SIG-M5 (cell line): ENCODE results near the gene NT5M.

ENCODE experiments used
- DNase-seq: peaks from one replicate; lab custom pipeline; 2025; lab: John Stamatoyannopoulos, UW

NT5M gene

DNA sequence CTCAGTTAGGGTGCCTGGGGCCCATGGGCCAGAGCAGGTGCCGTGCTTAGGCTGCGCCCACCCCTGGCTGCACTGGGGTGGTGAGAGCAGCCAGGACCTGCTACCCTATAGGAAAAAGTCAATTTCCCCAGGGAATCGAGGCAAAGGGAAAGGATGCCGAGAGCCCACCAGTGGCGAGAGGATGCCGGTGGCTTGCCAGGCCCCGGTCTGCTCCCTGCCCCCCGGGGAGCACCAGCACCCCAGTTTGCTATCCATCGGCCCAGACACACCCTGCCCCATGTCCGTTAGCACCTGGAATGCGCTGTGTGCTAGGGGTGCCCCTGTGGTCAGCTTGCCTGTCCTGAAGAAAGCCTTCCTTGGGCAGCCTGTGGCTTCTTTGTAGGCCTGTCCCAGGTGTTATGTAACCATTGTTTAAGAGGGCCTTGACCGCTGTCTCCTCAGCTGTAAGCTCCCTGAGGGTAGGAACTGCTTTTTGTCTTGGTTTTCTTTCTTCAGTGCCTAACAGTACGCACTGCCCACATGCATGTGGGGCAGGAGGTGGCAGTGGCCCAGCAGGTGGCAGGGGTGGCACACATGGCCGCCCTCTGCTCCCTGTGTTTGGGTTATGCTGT, 40.8 kb downstream of the NT5M start:
- no peak for DNase-seq

DNA sequence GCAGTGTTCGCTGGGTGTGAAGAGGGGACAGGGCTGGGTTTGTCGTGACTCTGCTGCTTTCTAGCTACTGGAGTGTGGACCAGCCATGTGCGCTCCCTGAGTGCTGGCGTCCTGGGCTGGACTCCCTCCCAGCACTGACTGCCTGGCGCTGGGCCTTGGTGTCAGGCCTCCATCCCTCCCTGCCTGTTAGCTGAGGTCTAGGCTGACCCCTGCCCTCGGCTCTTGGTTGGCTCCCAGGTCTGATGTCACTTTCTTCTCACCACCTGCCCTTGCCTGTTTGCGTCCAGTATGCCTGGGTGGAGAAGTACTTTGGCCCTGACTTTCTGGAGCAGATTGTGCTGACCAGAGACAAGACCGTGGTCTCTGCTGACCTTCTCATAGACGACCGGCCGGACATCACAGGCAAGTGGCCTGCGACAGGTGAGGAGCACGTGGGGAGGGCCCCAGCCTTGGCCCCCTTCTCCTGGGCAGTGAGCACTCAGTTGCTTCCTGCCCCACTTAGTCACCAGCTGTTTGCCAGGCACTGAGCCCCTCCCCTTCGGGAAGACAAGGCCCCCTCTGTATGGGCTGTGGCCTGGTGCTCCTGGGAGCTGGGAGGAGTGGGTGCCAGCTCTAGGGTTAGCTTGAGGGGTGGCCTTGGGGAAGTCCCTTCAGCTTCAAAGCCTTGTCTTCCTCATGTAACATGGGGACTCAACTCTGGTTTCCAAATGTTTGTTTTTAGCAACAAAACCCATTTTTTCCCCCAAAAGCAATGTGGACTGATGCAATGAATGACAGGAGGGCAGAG, 41.5 kb downstream of the NT5M start:
- DNase-seq: no peak

DNA sequence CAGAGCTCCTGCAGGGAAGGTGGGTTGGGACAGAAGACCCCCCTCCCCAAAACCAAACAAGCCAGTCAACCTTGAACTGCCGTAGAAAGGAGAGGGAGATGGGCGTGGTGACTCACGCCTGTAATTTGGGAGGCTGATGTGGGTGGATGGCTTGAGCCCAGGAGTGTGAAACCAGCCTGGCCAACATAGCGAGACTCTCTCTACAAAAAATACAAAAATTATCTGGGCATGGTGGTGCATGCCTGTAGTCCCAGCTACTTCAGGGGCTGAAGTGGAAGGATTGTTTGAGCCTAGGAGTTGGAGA, 42.1 kb downstream of the NT5M start:
- no peak for DNase-seq

DNA sequence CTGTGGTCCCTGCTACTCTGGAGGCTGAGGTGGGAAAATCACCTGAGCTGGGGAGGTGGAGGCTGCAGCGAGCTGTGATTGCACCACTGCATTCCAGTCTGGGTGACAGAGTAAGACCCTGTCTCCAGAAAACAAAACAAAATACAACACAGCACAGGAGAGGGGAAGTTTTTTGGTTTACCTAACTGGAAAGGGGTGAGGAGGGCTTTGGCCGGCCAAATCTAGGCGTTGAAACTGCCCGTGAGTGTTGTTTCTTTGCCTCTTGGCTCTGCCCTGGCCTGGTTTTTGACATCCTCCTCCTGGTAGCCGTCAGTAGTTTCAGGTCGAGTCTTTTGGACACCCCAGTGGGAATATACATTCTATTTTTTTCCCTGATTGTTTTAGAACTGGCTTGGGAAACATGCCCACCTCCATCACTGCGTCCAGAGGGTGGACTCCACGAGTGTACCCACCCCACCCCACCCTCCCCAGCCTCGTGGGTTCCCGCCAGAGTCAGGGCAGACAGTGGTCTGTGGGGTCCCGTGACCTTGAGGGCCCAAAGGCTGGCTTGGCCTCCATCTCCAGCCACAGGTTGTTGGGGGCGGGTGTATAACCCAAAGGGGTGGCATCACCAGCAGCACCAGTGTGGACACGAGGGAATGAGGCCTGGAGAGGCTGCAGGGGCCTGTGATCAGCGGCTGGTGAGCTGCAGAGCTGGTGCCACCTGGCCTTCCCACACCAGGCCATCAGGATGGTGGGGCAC, 42.7 kb downstream of the NT5M start:
- no peak for DNase-seq

DNA sequence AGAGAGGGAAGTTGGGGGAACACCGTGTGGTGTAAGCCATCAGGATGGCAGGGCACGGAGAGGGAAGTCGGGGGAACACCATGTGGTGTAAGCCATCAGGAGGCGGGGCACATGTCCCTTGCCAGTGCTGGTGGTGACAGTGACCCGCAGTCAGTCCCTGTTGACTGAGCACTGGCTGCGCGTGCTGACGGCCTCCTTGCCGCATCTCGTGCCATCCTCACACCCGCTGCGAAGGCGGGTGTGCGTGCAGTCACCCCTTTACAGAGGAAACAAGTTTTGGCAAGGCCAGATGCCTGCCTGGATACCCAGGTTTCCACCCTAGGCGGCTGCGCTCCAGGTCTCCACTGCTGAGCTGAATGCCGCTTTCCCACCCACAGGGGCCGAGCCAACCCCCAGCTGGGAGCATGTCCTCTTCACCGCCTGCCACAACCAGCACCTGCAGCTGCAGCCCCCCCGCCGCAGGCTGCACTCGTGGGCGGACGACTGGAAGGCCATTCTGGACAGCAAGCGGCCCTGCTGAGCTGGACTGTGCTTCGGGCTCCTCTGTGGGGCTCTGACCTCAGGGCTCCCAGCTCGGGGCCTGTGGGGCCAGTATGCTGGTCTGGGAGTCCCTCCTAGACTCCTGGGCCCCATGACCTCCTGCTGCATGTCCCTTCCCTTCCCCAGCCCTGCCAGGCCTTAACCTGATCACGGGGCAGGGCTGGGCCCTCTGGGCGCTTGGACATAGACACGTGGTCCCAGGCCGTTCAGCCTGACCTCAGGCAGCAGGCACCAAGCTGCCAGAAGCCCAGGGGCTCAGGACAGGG, 43.5 kb downstream of the NT5M start:
- no peak for DNase-seq

DNA sequence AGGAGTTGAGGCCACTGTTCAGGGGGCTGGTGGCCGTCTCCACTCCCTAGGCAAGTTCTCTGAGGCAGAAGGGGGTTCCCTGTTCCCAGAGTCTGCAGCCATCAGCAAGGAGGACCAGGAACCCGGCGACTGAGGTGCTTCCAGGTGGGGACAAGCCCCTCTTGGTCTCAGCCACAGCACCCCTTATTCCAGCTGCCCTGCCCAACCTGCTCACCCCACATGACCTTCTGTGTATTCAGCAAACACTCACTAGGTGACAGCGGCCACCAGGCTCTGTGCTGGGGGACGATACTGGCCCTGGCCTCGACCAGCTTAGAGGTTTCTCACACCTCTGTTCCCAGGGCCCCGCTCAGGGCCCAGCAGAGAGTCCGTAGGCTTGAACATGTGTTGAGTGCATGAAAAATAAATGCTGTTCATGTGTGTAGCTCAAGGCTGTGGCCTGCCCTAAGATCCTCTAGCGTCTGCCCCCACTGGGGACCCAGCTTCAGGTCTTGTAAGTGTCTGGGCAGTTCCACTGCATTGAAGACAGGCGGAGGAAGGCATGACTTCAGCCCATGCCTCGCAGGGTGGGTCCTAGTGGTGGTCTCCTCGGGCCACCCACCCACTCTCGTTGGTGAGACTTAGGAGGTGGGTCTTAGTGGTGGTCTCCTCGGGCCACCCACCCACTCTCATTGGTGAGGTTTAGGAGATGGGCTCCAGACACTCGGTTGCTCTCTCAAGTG, 44.2 kb downstream of the NT5M start:
- no peak for DNase-seq

DNA sequence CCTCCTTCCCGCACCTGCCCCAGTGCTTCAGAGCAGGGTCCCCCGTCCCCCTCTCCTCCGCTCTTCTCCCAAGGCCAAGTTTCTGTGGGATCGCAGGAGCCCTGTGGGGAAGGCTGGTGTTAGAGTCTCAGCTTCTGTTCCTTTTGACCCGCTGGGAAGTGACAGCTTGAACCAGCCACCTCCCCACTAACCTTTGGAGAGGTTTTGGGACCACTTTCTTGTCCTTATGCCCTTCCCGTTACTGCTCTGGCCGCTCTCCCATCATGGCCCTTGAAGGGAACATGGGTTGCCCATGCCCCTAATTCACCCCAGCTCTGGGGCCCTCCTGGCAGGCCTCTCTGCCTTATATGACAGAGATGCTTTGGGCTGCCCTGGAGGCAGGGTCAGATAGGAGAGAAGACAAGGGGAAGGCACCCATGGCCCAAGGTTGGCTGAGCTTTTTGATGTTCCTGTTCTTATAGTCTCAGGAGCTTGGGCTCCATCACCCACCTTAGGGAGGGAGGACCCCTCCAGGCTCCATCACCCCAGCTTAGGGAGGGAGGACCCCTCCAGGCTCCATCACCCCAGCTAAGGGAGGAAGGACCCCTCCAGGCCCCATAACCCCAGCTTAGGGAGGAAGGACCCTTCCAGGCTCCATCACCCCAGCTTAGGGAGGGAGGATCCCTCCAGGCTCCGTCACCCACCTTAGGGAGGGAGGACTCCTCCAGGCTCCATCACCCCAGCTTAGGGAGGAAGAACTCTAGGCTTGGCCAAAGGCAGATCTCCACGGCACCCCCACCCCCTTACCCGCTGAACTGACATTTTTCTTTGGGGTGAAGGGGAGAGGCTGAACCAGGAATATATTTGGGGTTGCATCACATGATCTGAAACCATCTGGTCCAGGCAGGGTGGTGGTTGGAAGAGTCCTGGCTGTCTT, 45.0 kb downstream of the NT5M start:
- DNase-seq: no peak

DNA sequence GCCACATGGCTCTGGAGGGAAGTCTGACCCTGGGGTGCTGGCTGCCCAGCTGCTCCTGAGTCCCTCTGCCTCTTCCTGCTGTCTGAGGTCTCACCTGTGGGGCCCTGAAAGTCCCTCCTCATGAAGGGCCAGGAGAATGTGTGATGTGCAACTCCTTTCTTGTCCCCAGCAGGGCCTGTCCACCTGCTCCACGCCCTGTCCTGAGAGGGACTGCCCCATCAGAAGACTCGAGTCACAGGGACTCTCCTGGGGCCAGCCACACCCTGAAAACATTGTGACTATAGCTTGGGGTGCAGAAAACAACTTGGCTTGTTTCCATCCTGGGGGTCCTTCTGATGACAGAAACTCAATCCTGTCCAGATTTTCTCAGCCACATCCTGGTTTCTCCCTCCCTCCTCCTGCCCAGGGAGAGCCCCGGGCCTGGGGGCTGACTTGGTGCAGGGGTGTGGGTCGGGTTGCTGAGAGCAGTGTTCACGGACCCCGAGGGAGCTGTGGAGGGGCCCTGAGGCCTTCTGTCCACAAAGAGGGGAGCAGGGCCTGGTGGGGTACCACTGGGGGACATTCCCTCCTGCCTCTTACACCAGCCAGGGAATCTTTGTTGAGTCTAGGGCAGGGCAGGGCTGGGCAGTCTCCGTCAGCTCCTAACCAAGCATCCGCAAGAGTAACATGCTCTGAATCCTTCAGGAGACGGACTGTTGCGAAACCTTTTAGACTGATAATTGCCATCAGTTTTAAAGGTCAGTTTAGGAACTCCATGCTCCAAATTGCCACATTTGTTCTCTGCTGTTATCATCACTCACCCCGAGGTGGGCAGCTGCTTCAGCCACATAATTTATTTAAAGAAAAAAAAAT, 45.9 kb downstream of the NT5M start:
- no peak for DNase-seq

DNA sequence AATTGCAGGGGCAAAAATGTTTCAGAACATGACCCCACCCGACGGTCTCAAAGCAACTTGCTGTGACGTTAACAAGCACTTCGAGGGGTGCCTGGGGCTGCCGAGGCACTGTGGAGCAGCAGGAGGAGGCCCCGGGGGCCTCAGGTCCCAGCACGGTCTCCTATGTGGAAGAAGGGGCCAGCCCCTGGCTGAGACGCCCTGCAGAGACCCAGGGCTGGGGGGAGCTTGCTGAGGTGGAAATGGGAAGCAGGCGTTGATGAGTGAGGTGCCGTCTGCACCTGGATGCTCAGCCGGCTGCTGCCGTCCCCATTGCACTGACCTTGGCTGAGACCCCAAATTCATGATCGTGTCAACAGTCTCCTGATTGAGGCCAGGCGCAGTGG, 46.5 kb downstream of the NT5M start:
- no peak for DNase-seq

DNA sequence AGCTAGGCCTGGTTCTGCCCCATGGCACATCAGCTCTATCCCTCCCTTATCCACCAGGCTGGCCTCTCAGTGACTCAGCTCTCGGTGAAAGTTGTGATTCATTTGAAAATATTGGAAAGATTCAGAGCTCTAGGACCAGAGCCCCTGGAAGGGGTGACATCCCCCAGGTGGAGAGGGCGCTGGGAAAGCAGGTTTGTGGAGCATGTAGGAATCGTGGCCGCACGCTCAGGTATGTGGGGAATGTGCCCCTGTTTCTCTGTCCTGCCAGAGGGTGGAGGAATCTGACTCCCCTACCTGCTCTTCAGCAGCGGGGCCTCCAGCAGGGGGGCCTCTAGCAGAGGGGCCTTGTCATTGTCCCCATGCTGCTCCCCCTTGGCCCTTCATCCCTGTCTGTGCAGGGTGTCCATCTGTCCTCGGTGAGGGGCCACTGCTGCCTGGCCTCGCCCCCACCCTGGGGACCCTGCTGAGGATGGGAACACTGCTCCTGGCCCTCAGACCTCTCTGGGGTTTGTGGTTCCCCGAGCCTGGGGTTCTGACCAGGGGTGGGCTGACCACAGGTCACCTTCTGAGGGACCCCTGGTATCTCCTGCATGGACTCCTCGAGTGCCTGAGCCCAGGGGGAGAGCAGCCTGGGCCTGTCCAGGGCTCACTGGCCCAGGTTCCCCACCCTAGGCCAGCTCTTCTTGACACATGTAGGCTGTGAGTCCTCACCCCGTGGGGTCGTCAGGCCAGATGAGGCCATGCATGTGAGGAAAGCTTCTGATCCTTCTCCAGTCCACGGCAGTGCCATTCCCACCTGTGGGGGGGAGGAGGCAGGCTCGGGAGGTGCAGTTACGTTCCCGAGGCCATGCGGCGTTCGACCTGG, 47.5 kb downstream of the NT5M start:
- DNase-seq: no peak

DNA sequence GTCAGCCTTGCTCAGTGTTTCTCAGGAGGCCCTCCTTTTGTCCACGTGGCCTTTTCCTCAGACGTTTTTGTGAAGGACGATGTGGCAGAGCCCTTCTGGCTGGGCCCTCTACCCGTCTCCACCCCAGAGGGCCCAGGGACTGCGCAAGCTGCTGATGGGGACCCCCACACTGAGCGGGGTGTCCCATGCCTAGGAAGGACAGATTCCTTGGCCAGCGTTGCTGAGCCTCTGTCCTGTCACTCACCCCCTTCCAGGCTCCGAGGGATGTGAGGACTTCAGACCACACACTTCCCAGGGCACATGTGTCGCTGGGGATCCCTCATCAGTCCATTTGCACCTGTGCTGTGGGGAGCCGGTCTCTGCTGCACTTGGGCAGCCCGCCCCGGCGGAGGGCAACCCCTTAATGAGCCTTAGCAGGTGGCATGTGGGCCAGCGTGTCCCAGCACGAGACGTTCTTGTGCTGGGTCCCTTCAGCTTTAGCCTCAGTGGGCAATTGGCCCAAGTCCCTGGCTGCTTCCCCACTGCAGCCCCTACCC, 48.3 kb downstream of the NT5M start:
- no peak for DNase-seq

DNA sequence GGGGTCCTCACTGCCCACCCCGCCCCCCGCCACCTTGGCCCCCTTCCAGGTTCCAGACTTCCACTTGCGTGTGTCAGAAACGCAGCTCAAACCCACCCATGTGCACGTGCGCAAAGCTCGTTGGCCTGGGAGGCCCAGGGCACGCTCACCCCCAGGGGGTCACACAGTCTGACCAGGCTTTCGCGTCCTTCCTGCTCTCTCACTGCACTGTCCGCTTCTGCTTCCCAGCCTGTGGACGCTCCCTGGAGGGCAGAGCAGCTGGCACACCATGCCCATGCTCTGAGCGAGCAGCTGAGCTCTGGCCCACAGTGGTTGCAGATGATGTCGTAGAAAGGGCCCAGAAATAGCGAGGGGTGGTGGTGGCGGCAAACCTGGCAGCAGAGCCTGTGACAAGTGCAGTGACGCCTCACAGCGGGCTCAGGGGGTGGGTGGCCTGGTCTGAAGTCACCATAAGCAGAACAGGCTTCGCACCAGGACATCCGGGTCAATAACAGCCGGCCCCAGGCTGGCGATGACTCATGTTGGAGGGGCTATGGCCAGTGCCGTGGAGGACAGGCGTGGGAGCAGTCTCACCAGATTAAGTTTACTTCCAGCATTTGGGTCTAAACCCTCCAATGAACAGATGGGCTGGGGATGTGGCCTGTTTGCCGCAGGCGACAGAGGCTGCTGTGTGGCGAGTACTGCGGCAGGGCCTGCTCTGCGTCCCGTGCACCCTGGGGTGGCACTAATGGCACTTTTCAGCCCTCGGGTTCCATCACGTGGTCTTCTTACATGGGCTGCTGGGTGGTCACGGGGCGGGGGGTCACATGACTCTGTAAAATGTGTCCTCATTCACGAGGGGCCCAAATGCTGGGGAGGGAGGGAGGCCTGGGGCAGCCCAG, 49.0 kb downstream of the NT5M start:
- no peak for DNase-seq

DNA sequence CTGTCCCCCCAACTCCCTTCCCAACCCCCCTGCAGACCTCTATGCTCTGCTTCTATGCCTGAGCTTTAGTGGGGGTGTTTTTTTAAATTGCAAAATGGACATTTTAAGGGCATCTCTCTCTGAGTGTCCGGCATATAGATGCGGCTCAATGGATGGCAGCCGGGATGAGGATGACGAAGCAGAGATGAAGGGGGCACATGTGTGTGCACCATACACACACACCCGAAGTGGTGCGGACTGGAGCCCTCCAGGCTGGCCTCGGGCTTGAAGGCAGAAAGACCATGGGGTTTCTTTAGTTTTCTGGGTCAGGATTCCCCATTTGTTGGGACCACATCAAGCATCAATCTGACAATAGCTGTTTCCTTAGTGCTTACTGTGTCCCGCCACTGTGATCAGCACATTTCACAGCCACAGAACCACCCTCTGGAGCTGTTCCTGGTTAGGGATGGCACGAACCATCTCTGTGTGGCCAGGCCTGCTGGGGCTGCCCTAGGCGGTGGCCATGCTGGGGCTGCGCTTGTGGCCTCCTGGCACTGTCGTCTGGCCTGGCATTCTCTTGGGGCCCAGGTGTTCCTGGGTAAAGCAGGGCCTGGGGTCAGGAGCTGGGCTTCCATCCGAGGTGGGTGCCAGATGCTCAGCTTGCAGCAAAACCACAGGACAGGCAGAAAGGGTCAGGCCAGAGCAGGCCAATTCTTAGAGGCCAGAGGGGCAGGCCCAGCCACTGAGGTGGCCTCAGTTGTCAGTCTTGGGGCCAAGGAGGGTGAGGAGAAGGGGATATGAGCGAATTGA, 49.9 kb downstream of the NT5M start:
- DNase-seq: no peak

DNA sequence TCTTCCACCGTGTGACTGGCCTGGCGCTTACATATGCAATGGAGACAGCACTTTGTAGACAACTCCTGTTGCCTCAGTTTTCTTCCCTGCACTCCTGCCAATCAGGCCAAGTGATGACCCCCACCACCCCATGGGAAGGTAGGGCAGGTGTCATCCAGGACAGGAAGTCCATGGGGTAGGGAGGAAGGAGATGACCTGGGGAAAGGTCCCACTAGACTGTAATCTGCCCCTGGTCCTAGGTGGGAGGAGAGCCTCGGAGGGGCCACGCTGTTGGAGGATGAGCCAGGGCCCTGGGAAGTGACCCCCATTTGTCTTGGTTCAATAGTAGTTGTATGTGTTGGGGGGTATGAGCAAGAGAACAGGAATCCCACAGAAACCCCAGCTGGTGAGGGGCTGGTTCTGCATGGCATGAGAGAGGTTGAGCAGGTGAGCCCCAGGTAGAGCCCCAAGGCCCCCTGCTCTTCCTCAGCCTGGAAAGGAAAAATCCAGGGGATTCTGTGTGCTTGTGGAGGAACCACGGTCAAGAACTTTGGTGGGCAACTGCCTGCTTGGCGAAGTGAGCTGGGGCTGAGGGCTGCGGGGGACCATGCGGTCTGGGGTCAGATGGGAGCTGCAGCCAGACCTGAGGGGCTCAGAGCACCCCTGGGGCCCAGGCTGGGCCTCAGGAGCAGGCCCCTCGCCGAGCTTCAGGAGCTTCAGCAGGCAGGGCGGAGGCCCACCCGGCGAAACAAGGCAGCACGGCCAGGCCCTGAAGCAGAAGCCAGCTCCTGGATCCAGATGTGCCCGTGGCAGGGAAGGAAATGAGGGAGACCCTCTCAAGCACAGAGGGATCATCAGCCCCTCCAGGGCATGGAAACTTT, 50.7 kb downstream of the NT5M start:
- no peak for DNase-seq

DNA sequence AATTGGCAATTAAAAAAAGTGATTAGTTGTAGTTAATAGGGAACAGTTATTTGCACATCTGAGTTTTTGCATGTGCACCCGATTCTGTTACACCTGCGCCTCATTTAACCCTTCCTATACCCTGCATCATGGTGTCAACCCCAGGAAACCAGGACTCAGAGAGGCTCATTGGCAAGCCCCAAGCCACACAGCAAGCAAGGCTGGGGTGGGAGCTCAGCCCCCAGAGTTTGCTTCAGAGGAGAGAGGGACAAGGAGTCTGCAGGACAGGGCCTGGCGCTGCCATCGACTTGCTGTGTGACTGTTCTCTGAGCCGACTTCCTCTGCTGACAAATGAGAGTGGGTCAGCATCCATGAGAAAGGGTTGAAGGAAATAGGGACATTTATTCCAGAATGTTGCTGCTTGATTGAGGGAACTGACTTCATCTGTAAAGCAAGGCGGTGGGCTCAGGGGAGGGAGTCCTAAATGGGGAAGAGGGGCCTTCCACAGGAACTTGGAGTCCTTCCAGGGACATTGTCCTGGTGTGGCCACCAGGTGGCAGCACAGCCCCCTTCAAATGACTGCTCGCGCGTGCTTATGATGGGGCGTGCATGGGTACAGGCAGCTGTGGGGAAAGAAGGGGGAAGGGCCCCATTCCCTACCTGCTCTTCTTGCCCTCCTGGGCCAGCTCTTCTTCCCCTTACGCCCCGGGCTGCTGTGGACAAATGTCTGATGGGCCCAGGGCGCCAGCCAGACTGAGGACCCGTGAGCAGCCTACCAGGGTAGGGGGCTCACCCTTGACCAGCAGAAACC, 51.6 kb downstream of the NT5M start:
- no peak for DNase-seq
